Mucosa of descending colon (tissue), 3 donors: ENCODE results near the gene CELA2A. TPM values are rescaled to one million over a fixed set of nuclear protein-coding genes. Genes with fewer than 3 reads are reported as not detected.
"Not testable (repeated sequence)": the region's sequence is repeated elsewhere in the genome, so short reads cannot be mapped to it uniquely, and the experiment has no call there.

Experiments used
- ATAC-seq: fragments of 200-7000 bp; cut with Tn5 transposase; one replicate; pipeline ENCODE4 v1.9.1; 2020; ENCODE audit warnings: mild to moderate bottlenecking, moderate library complexity
- DNase-seq, 3 donors: peaks; one replicate each; pipeline ENCODE4 v3.0.0-alpha.2; 2020
- H3K36me3 ChIP-seq: fragments of 200-600 bp; one replicate; pipeline ENCODE4 v1.8.0; 2021; ENCODE audit warnings: low read depth, mild to moderate bottlenecking
- H3K4me1 ChIP-seq: fragments of 200-600 bp; one replicate; pipeline ENCODE4 v1.8.0; 2021; ENCODE audit warnings: low read depth, mild to moderate bottlenecking
- H3K4me3 ChIP-seq: fragments of 200-600 bp; one replicate; pipeline ENCODE4 v1.8.0; 2021; ENCODE audit warnings: mild to moderate bottlenecking
- H3K9me3 ChIP-seq: fragments of 200-600 bp; one replicate; pipeline ENCODE4 v1.8.0; 2021; ENCODE audit warnings: mild to moderate bottlenecking
- intact Hi-C, 2 donors: fragments of 100-400 bp; cut with DNase I in 1 of 2; cut with micrococcal nuclease in 1 of 2; formaldehyde crosslinking; loops; one replicate each; pipeline versions ENCODE4 v1.11.0 to v1.11.1; 2022; cut with DNase I, micrococcal nuclease
- total RNA-seq, 3 donors: library from RNA; stranded (reverse); fragmentation: NEBNext Ultra II Directional in 2 of 3; extraction: Animal tissue kit (Norgen Biotek cat#: 25700) in 2 of 3; gene quantifications; one replicate each; pipeline versions ENCODE4 v1.2.1 to v1.2.4, GENCODE V29; 2021 to 2023
- TF ChIP-seq, protein P1 (sequence below): fragments of 200-600 bp; IDR thresholded peaks from one replicate; pipeline ENCODE4 v1.8.0; 2022; ENCODE audit warnings: antibody characterized with exemption, mild to moderate bottlenecking
- donor health status: DM: no; HTN: no; CAD: no; lungs with moderate emphysema.
- donor health status: DM: no; HTN: no; CAD: no.
- donor health status: DM: no; HTN: yes; CAD: no.

The CELA2A gene
- total RNA-seq, 3 donors from 2014 or later: not detected

DNA sequence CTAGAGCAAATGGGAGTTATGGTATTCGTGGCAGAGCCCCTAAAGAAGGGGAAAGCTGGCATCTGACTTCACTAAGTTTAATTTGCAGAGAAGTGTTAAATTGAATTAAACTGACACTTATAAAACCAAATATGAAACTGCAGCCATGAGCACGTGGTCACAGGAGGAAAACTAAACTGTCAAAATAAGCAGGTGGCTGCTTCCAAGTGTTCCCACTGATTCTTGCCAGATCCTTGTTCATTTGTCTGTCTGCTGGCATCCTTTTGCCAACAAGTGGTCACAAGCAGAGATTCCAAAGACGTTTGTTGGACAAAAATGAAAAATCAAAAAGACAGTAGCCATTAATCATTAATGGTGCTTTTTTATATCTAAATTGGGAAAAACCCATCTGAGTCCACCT is 12.8 kb downstream of the CELA2A start:
- Histone ChIP-seq H3K36me3 (no peaks in the 10 kb centered on the region), H3K4me3 (no peak overlapping the region), H3K4me1 (no peaks in the 10 kb centered on the region), H3K9me3 (no peaks in the 10 kb centered on the region)
- ATAC-seq (no peak), DNase-seq (no peak)
- intact Hi-C loops: no loop called here
- TF ChIP-seq, protein P1, sequence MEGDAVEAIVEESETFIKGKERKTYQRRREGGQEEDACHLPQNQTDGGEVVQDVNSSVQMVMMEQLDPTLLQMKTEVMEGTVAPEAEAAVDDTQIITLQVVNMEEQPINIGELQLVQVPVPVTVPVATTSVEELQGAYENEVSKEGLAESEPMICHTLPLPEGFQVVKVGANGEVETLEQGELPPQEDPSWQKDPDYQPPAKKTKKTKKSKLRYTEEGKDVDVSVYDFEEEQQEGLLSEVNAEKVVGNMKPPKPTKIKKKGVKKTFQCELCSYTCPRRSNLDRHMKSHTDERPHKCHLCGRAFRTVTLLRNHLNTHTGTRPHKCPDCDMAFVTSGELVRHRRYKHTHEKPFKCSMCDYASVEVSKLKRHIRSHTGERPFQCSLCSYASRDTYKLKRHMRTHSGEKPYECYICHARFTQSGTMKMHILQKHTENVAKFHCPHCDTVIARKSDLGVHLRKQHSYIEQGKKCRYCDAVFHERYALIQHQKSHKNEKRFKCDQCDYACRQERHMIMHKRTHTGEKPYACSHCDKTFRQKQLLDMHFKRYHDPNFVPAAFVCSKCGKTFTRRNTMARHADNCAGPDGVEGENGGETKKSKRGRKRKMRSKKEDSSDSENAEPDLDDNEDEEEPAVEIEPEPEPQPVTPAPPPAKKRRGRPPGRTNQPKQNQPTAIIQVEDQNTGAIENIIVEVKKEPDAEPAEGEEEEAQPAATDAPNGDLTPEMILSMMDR: no peak

DNA sequence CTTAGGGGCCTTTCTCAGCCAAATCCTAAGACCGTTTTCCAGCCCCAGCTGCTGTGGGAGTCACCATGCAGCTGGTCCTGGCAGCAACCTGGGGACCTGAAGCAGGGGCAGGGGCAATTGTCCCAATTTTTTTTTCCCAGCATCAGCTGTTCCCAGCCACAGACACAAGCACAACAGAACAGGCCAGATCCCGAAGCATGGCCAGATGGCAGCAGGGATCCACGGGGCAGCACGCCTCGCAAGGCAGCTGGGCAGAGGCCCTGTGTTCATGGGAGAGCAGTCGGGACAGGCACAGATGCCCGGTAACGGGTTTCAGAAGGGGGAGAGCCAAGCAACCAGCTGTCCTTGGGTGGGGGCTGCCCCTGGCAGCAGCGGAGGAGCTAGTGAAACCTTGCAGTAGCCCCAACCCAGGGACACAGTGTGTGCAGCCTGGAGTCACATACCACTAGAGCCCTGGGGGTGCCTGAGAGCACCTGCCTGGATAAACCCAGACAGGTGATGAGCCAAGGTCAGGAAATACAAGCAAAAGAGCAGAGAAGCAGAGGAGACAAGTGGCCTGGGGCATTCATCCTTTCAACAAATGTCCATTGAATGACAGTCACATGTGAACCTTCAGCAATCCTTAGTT is 13.4 kb downstream of the CELA2A start:
- DNase-seq, ATAC-seq, H3K36me3 ChIP-seq: not testable (repeated sequence)

DNA sequence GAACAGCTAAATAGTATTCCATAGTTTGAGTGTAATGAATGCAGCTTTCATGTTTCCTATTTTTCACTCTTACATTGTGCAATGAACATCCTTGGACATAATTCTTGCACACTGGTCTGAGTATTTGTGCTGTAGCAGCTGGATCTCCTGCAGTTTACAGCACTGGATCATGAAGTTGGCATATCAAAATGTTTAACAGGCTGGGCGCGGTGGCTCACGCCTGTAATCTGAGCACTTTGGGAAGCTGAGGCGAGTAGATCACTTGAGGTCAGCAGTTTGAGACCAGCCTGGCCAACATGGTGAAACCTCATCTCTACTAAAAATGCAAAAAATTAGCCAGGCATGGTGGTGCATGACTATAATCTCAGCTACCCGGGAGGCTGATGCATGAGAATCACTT is 14.5 kb downstream of the CELA2A start:
- H3K36me3 ChIP-seq, H3K4me3 ChIP-seq, H3K9me3 ChIP-seq, H3K4me1 ChIP-seq, ATAC-seq, intact Hi-C loops, DNase-seq: not testable (repeated sequence)

More for the DNA sequence above, 13.4 kb downstream of the CELA2A start:
- H3K4me1 ChIP-seq, H3K4me3 ChIP-seq, H3K9me3 ChIP-seq, intact Hi-C loops: not testable (repeated sequence)

DNA sequence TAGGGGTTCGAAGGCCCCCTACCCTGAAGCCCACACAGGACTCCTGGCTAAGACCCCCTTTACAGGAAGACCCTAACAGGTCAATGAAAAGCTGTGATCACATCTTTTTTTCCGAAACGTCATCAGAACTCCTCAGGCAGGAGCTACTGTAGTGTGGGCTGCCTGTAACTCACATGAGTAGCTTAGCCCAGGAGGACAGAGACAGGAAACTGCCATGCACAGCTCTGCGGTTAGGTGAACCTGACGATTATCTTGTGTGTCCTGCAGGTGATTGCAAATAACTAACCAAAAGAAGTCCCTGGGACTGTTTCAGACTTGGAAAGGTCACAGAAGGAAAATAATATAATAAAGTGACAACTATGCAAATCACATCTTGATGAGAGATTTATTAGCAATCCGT is 15.2 kb downstream of the CELA2A start:
- not testable (repeated sequence) for H3K4me3 ChIP-seq

DNA sequence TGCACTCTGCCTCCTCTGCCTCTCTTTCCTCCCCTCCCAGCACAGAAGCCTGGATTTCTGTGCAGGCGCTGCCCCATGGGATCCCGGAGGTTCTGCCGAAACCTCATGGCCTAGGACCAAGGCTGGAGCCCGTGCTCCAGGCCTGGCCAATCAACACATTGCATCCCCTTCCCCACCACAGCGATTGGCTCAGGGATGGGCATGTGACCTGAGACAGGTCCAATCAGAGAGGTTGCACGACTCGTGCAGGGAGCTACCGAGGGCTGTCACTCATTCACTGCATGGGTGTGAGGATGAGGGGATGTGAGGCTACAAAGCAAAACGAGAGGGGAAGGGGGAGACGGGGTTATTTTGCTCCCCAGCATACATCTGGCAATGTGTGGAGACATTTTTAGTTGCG is 16.1 kb downstream of the CELA2A start:
- no peak for ATAC-seq
- no peaks in the 10 kb centered on the region for H3K9me3 ChIP-seq
- TF ChIP-seq, protein P1: no peak

More for the DNA sequence above, 15.2 kb downstream of the CELA2A start:
- intact Hi-C loops, ATAC-seq, DNase-seq, H3K4me1 ChIP-seq, H3K9me3 ChIP-seq, H3K36me3 ChIP-seq: not testable (repeated sequence)

DNA sequence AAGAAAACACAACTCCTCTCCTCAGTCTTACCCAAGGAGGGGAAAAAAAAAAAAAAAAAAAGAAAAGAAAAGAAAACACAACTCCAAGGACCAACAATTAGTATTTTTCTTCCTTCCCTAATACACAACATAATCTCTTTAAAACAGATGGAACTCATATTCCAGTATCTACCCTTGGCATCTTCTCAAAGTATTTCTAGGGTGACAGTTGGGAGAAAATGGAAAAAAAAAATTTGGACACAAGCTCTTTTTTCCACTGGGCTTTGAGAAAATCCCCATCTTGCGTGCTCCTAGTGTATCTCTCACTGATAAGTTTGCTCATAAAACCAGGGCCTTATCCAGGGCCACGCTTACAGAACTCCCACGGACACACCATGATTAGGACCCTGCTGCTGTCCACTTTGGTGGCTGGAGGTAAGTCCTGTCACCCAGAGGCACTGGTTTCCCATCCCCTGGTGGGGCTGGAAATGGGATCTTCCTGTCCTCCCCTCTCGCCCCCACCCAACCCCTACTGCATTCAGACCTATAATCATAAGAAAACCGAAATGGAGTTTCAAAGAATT is 19.3 kb downstream of the CELA2A start, which contains the start of gene CELA2B:
Gene CELA2B (plus strand): TSS at position 353 of the 563 bp plus-strand sequence. CDS start 22 bp downstream, at position 375.
- Histone ChIP-seq H3K4me3 (no peak within 1 kb of the TSS), H3K36me3 (no peaks in the 10 kb centered on the region), H3K4me1 (no peaks in the 10 kb centered on the region), H3K9me3 (no peaks in the 10 kb centered on the region)
- DNase-seq (no peak), ATAC-seq (no peak)
- TF ChIP-seq, protein P1: no peak
- intact Hi-C loops: no loop called here

More for the DNA sequence above, 16.1 kb downstream of the CELA2A start:
- DNase-seq: no peak
- Histone ChIP-seq H3K36me3 (no peaks in the 10 kb centered on the region), H3K4me3 (no peak overlapping the region), H3K4me1 (no peaks in the 10 kb centered on the region)
- intact Hi-C loops: no loop called here

DNA sequence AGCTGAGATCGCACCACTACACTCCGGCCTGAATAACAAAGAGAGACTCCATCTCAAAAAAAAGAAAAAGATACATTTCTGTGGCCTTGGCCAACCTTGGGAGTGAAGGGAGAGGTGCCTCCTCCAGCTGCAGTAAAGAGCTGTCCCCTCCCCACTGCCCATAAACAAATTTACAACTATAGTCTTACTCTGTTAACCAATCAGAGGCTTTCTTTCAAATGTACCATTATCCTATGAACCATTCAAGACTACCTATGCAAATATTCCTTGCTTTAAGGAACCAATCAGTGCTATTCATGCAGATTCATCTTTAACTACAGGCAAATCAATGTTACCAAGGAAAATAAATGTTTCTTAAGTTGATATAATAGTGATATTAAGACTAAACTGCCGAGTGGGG is 20.4 kb downstream of the CELA2A start:
- Histone ChIP-seq H3K9me3 (no peaks in the 10 kb centered on the region), H3K4me3 (no peak overlapping the region), H3K4me1 (no peaks in the 10 kb centered on the region), H3K36me3 (no peaks in the 10 kb centered on the region)
- TF ChIP-seq, protein P1: no peak
- peak; percentile 55 for ATAC-seq
- DNase-seq: no peak
- intact Hi-C loops: no loop called here
